ENCODE results near the gene SF3B3.
"Not testable (repeated sequence)": the region's sequence is repeated elsewhere in the genome, so short reads cannot be mapped to it uniquely, and the experiment has no call there.

Gene SF3B3

DNA sequence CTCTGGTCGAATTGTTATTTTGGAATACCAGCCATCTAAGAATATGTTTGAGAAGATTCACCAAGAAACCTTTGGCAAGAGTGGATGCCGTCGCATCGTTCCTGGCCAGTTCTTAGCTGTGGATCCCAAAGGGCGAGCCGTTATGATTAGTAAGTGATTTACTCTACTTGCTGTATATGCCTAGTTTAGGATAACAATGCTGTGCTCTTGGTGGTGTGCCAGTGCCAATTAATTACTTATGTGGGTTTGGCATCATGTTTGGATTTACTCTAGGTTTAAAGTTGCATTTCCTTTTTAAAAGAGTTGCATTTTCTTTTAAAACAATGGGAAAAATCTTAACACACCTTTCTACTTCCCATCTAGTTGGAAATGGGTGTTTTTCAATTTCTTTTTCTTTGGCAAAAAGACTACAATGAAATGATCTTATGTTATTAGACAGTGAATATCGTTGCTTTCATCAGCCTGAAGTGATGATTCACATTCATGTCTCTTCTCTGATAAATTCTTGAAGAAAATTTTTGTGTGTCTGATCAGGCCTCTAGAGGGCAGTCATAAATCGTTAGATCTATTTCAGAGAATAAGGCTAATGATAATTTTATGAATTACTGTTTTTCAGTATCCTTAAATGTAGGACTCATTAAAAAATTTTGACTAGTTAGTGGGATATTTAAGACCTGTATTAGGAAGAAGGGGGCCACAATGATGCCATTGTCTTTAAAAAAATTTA, 5.6 kb downstream of the SF3B3 start:
- H3K27me3 ChIP-seq (ENCODE audit: control insufficient read depth in 2 of 2, insufficient read depth in 2 of 2, low read length in 2 of 2): no peaks in the 10 kb centered on the region
- peaks cover 5 to 13% of the 10 kb centered on the region in 2 donors for H3K4me1 ChIP-seq (ENCODE audit: control insufficient read depth in 2 of 2, insufficient read depth in 2 of 2, low read length in 2 of 2)
- no peak overlapping the region for H3K27ac ChIP-seq (ENCODE audit: low read depth in 2 of 2, low read length in 2 of 2)
- no peaks in the 10 kb centered on the region for H3K9me3 ChIP-seq (ENCODE audit: control insufficient read depth in 2 of 2, low read length in 2 of 2)
- no peak overlapping the region for H3K4me3 ChIP-seq (ENCODE audit: low read length in 2 of 2)
- H3K9ac ChIP-seq (ENCODE audit: low read depth in 1 of 2, low read length in 2 of 2): no peak overlapping the region
- H3K36me3 ChIP-seq (ENCODE audit: control insufficient read depth in 2 of 2, insufficient read depth in 2 of 2, low read length in 2 of 2): peaks cover 57 to 59% of the 10 kb centered on the region in 2 donors

DNA sequence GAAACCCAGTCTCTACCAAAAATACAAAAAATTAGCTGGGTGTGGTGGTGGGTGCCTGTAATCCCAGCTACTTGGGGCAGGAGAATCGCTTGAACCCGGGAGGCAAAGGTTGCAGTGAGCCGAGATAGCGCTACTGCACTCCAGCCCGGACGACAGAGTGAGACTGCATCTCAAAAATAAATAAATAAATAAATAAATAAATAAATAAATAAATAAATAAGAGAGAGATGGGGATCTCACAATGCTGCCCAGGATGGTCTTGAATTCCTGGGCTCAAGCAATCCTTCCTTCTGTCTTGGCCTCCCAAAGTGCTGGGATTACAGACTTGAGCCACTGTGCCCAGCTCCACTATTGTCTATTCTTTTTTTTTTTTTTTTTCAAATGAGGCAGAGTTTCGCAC, 6.3 kb downstream of the SF3B3 start:
- not testable (repeated sequence) for H3K27ac ChIP-seq (ENCODE audit: low read depth in 2 of 2, low read length in 2 of 2); H3K27me3 ChIP-seq (ENCODE audit: control insufficient read depth in 2 of 2, insufficient read depth in 2 of 2, low read length in 2 of 2); H3K4me3 ChIP-seq (ENCODE audit: low read length in 2 of 2); H3K9ac ChIP-seq (ENCODE audit: low read depth in 1 of 2, low read length in 2 of 2); H3K9me3 ChIP-seq (ENCODE audit: control insufficient read depth in 2 of 2, low read length in 2 of 2)
- H3K36me3 ChIP-seq (ENCODE audit: control insufficient read depth in 2 of 2, insufficient read depth in 2 of 2, low read length in 2 of 2): peaks cover 63 to 65% of the 10 kb centered on the region in 2 donors
- peaks cover 2 to 11% of the 10 kb centered on the region in 2 donors for H3K4me1 ChIP-seq (ENCODE audit: control insufficient read depth in 2 of 2, insufficient read depth in 2 of 2, low read length in 2 of 2)

DNA sequence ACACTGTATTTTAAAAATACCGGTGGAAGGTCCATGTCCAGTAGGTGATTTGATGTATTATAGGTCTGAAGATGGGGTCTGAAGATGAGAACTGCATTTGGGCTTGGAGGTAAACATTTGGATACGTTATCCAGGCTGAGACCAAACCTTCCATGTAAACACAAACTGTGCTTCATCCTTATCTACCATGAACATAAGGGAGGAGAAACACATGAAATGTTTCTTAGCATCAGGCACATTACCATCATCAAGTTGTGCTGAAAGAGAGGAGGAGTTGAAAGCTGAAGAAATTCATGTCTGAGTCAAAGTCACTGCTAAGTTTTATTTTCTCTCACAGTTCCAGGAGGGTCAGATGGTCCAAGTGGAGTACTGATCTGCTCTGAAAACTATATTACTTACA, 11.4 kb downstream of the SF3B3 start:
- Histone ChIP-seq H3K36me3 (ENCODE audit: control insufficient read depth in 2 of 2, insufficient read depth in 2 of 2, low read length in 2 of 2) (peaks cover 77% of the 10 kb centered on the region in 2 donors), H3K9me3 (ENCODE audit: control insufficient read depth in 2 of 2, low read length in 2 of 2) (no peaks in the 10 kb centered on the region), H3K4me3 (ENCODE audit: low read length in 2 of 2) (no peak overlapping the region), H3K27ac (ENCODE audit: low read depth in 2 of 2, low read length in 2 of 2) (no peak overlapping the region), H3K9ac (ENCODE audit: low read depth in 1 of 2, low read length in 2 of 2) (no peak overlapping the region), H3K27me3 (ENCODE audit: control insufficient read depth in 2 of 2, insufficient read depth in 2 of 2, low read length in 2 of 2) (no peaks in the 10 kb centered on the region), H3K4me1 (ENCODE audit: control insufficient read depth in 2 of 2, insufficient read depth in 2 of 2, low read length in 2 of 2) (no peaks in the 10 kb centered on the region)

DNA sequence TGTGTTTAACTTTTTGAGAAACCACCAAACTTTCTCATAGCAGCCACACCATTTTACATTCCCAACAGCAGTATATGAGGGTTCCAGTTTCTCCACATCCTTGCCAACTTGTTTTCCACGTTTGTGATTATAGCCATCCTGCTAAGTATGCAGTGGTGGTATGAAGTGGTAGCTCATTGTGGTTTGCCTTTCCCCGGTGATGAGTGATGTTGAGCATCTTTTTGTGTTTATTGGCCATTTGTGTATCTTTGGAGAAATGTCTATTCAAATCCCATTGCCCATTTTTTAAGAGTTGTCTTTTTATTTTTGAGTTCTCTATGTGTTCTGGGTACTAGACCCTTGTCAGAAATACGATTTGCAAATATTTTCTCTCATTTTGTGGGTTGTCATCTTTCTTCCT, 17.4 kb downstream of the SF3B3 start:
- H3K27me3 ChIP-seq (ENCODE audit: control insufficient read depth in 2 of 2, insufficient read depth in 2 of 2, low read length in 2 of 2): no peaks in the 10 kb centered on the region
- H3K27ac ChIP-seq (ENCODE audit: low read depth in 2 of 2, low read length in 2 of 2): no peak overlapping the region
- no peak overlapping the region for H3K4me3 ChIP-seq (ENCODE audit: low read length in 2 of 2)
- H3K36me3 ChIP-seq (ENCODE audit: control insufficient read depth in 2 of 2, insufficient read depth in 2 of 2, low read length in 2 of 2): peaks cover 78 to 82% of the 10 kb centered on the region in 2 donors
- H3K9ac ChIP-seq (ENCODE audit: low read depth in 1 of 2, low read length in 2 of 2): no peak overlapping the region
- H3K9me3 ChIP-seq (ENCODE audit: control insufficient read depth in 2 of 2, low read length in 2 of 2): no peaks in the 10 kb centered on the region
- H3K4me1 ChIP-seq (ENCODE audit: control insufficient read depth in 2 of 2, insufficient read depth in 2 of 2, low read length in 2 of 2): no peaks in the 10 kb centered on the region

DNA sequence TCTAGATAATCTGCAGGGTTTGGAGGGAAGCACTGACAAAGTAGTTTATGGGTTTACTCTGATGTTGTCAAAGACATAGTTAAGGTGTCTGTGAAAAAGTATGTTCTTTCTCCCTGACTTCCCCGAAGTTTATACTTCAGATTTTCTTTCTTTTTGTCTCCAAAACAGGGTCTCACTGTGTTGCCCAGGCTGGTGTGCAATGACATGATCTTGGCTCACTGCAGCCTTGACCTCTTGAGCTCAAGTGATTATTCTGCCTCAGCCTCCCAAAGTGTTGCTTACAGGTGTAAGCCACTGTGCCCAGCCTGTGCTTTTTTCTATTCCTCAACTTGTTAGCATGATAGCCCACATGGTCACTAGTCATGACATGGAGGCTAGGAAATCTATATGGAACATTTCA, 20.9 kb downstream of the SF3B3 start:
- H3K9ac ChIP-seq (ENCODE audit: low read depth in 1 of 2, low read length in 2 of 2): no peak overlapping the region
- H3K4me3 ChIP-seq (ENCODE audit: low read length in 2 of 2): no peak overlapping the region
- H3K27me3 ChIP-seq (ENCODE audit: control insufficient read depth in 2 of 2, insufficient read depth in 2 of 2, low read length in 2 of 2): no peaks in the 10 kb centered on the region
- peaks cover 74 to 81% of the 10 kb centered on the region in 2 donors for H3K36me3 ChIP-seq (ENCODE audit: control insufficient read depth in 2 of 2, insufficient read depth in 2 of 2, low read length in 2 of 2)
- no peaks in the 10 kb centered on the region for H3K4me1 ChIP-seq (ENCODE audit: control insufficient read depth in 2 of 2, insufficient read depth in 2 of 2, low read length in 2 of 2)
- H3K9me3 ChIP-seq (ENCODE audit: control insufficient read depth in 2 of 2, low read length in 2 of 2): no peaks in the 10 kb centered on the region
- H3K27ac ChIP-seq (ENCODE audit: low read depth in 2 of 2, low read length in 2 of 2): no peak overlapping the region

DNA sequence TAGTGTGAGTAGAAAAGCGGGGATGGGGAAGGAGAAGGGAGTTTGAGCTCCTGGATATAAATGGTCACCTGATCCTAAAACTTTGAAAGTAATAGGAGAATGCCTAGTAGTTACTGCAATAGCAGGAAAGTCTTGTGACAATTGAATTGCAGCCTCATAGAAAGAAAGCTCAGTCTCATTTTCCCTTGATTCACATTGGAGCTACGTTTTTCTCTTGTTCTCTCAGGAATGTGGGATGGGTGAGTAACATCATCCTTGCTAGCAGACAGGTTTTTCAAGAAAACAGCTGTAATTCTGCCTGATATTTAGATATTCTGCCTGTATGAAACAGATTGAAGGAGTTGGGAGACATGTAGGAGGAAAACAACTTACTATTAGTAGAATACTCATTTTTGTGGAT, 25.3 kb downstream of the SF3B3 start:
- H3K36me3 ChIP-seq (ENCODE audit: control insufficient read depth in 2 of 2, insufficient read depth in 2 of 2, low read length in 2 of 2): peaks cover 79 to 82% of the 10 kb centered on the region in 2 donors
- H3K9me3 ChIP-seq (ENCODE audit: control insufficient read depth in 2 of 2, low read length in 2 of 2): no peaks in the 10 kb centered on the region
- no peaks in the 10 kb centered on the region for H3K4me1 ChIP-seq (ENCODE audit: control insufficient read depth in 2 of 2, insufficient read depth in 2 of 2, low read length in 2 of 2)
- no peak overlapping the region for H3K27ac ChIP-seq (ENCODE audit: low read depth in 2 of 2, low read length in 2 of 2)
- no peak overlapping the region for H3K4me3 ChIP-seq (ENCODE audit: low read length in 2 of 2)
- no peaks in the 10 kb centered on the region for H3K27me3 ChIP-seq (ENCODE audit: control insufficient read depth in 2 of 2, insufficient read depth in 2 of 2, low read length in 2 of 2)
- no peak overlapping the region for H3K9ac ChIP-seq (ENCODE audit: low read depth in 1 of 2, low read length in 2 of 2)

DNA sequence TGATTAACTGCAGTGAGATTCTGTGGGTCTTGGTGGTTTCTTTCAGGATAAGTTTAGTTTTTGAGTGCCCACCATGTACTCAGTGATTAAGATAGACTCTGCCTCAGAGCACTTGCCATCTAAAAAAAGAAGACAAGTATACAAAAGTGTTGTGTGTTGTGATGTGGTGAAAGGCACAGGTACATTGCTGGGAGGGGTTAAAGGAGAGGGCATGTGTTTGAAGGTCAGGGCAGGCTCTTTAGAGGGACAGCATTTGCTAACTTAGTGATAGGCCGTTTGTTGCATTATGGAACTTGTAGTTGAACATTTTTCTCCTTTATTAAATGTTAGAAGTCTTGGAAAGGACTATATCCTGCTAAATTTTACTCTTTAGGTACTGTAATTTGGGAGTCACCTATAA, 26.5 kb downstream of the SF3B3 start:
- Histone ChIP-seq H3K4me3 (ENCODE audit: low read length in 2 of 2) (no peak overlapping the region), H3K9me3 (ENCODE audit: control insufficient read depth in 2 of 2, low read length in 2 of 2) (no peaks in the 10 kb centered on the region), H3K27ac (ENCODE audit: low read depth in 2 of 2, low read length in 2 of 2) (no peak overlapping the region), H3K36me3 (ENCODE audit: control insufficient read depth in 2 of 2, insufficient read depth in 2 of 2, low read length in 2 of 2) (peaks cover 79 to 82% of the 10 kb centered on the region in 2 donors), H3K4me1 (ENCODE audit: control insufficient read depth in 2 of 2, insufficient read depth in 2 of 2, low read length in 2 of 2) (no peaks in the 10 kb centered on the region), H3K27me3 (ENCODE audit: control insufficient read depth in 2 of 2, insufficient read depth in 2 of 2, low read length in 2 of 2) (no peaks in the 10 kb centered on the region), H3K9ac (ENCODE audit: low read depth in 1 of 2, low read length in 2 of 2) (no peak overlapping the region)

DNA sequence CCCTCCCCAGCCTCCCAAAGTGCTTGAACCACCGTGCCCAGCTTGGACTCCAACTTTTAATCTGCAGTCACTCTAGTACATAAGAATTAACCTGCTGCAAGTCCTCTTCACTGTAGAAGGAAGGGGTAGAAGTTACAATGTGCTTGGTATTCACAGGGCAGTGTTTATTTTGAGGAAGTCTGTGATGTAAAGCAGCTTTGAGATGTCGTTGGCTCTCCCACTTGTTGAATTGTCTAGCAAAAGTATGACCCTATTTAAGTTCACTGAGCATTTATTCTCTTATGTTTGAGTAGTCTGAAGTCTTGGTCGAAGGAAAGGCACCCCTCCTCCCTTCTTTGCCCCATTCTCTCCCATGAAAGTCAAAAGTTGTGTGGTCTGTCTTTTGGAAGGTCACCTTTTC, 28.2 kb downstream of the SF3B3 start:
- Histone ChIP-seq H3K9me3 (ENCODE audit: control insufficient read depth in 2 of 2, low read length in 2 of 2) (no peaks in the 10 kb centered on the region), H3K36me3 (ENCODE audit: control insufficient read depth in 2 of 2, insufficient read depth in 2 of 2, low read length in 2 of 2) (peaks cover 84% of the 10 kb centered on the region in 2 donors), H3K27me3 (ENCODE audit: control insufficient read depth in 2 of 2, insufficient read depth in 2 of 2, low read length in 2 of 2) (no peaks in the 10 kb centered on the region), H3K9ac (ENCODE audit: low read depth in 1 of 2, low read length in 2 of 2) (no peak overlapping the region), H3K4me1 (ENCODE audit: control insufficient read depth in 2 of 2, insufficient read depth in 2 of 2, low read length in 2 of 2) (no peaks in the 10 kb centered on the region), H3K27ac (ENCODE audit: low read depth in 2 of 2, low read length in 2 of 2) (no peak overlapping the region), H3K4me3 (ENCODE audit: low read length in 2 of 2) (no peak overlapping the region)

DNA sequence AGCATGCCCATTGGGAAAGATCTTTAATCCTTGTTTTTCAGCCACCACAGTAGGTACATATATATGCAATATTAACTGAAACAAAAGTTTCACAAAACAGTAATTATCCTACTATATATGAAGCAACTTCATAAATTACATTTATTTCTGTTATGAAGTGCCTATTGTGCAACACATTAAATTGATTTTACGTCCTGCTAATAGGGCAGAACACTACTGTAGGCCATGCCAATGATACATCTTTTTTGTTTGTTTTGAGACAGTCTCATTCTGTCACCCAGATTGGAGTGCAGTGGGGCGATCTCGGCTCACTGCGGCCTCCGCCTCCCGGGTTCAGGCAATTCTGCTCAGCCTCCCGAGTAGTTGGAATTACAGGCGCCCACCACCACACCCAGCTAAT, 29.1 kb downstream of the SF3B3 start:
- Histone ChIP-seq H3K27ac (ENCODE audit: low read depth in 2 of 2, low read length in 2 of 2) (no peak overlapping the region), H3K27me3 (ENCODE audit: control insufficient read depth in 2 of 2, insufficient read depth in 2 of 2, low read length in 2 of 2) (no peaks in the 10 kb centered on the region)

DNA sequence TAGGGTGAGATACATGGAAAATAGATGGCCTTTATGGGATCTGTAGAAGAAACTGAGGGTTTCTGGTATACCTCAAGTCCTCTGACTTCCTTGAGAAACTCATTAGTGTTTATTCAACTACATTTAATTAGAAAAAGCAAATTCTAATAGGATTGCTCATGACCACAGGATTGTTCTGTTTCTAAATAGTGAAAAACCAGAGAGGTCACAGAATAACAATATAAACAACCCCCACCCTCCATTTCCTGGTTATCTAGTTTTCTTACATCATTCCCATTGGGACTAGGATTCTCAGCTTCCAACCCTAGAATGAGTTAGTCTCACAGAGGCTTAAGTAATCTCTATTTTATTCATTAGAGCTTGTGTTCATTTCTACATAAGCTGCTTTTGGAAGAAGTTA, 30.0 kb downstream of the SF3B3 start:
- H3K9me3 ChIP-seq (ENCODE audit: control insufficient read depth in 2 of 2, low read length in 2 of 2): no peaks in the 10 kb centered on the region
- no peak overlapping the region for H3K9ac ChIP-seq (ENCODE audit: low read depth in 1 of 2, low read length in 2 of 2)
- H3K4me1 ChIP-seq (ENCODE audit: control insufficient read depth in 2 of 2, insufficient read depth in 2 of 2, low read length in 2 of 2): no peaks in the 10 kb centered on the region
- peaks cover 88 to 91% of the 10 kb centered on the region in 2 donors for H3K36me3 ChIP-seq (ENCODE audit: control insufficient read depth in 2 of 2, insufficient read depth in 2 of 2, low read length in 2 of 2)
- peak overlapping the region in 1 of 2 donors; percentile 34 for H3K27ac ChIP-seq (ENCODE audit: low read depth in 2 of 2, low read length in 2 of 2)
- no peak overlapping the region for H3K4me3 ChIP-seq (ENCODE audit: low read length in 2 of 2)
- no peaks in the 10 kb centered on the region for H3K27me3 ChIP-seq (ENCODE audit: control insufficient read depth in 2 of 2, insufficient read depth in 2 of 2, low read length in 2 of 2)

More for the DNA sequence above, 29.1 kb downstream of the SF3B3 start:
- Histone ChIP-seq H3K9ac (ENCODE audit: low read depth in 1 of 2, low read length in 2 of 2) (no peak overlapping the region), H3K9me3 (ENCODE audit: control insufficient read depth in 2 of 2, low read length in 2 of 2) (no peaks in the 10 kb centered on the region), H3K36me3 (ENCODE audit: control insufficient read depth in 2 of 2, insufficient read depth in 2 of 2, low read length in 2 of 2) (peaks cover 89 to 92% of the 10 kb centered on the region in 2 donors), H3K4me3 (ENCODE audit: low read length in 2 of 2) (no peak overlapping the region), H3K4me1 (ENCODE audit: control insufficient read depth in 2 of 2, insufficient read depth in 2 of 2, low read length in 2 of 2) (no peaks in the 10 kb centered on the region)

Data from mucosa of rectum (tissue), 2 donors.